Endodermal cell (in vitro differentiated cells): Measurements from ENCODE around the gene AP5M1. TPM values are rescaled to one million over a fixed set of nuclear protein-coding genes. Genes with fewer than 3 reads are reported as not detected.

Experiments used
- DNase-seq: peaks from one replicate; pipeline ENCODE4 v3.0.0-alpha.2; 2017
- H3K27ac ChIP-seq: 2 replicates; pipeline ENCODE4 v1.5.1; 2013; ENCODE audit warnings: mild to moderate bottlenecking, low read depth, low read length, moderate library complexity
- H3K27me3 ChIP-seq: 2 replicates; pipeline ENCODE4 v1.6.1; 2013; ENCODE audit warnings: mild to moderate bottlenecking, low read length, moderate library complexity; ENCODE audit not compliant: insufficient read depth, control insufficient read depth, poor library complexity, severe bottlenecking
- H3K36me3 ChIP-seq: 2 replicates; pipeline ENCODE4 v1.7.0; 2013; ENCODE audit warnings: mild to moderate bottlenecking, low read length, moderate library complexity; ENCODE audit not compliant: control insufficient read depth, insufficient read depth
- H3K4me1 ChIP-seq: one replicate; pipeline ENCODE4 v1.7.0; 2013; ENCODE audit warnings: low read length; ENCODE audit not compliant: control insufficient read depth, insufficient read depth
- H3K4me3 ChIP-seq: 2 replicates; pipeline ENCODE4 v1.5.1; 2013; ENCODE audit warnings: mild to moderate bottlenecking, low read length, moderate library complexity
- H3K9ac ChIP-seq: 2 replicates; pipeline ENCODE4 v1.6.1; 2013; ENCODE audit warnings: mild to moderate bottlenecking, low read length, moderate library complexity; ENCODE audit not compliant: poor library complexity, severe bottlenecking; ENCODE audit errors: extremely low read depth
- H3K9me3 ChIP-seq: 2 replicates; pipeline ENCODE4 v1.6.1; 2013; ENCODE audit warnings: mild to moderate bottlenecking, low read length, moderate library complexity; ENCODE audit not compliant: control insufficient read depth
- H3K27ac Mint-ChIP-seq: 2 replicates; pipeline ENCODE4 v1.8.0; 2020; ENCODE audit warnings: mixed read lengths
- H3K27me3 Mint-ChIP-seq: 2 replicates; pipeline ENCODE4 v1.8.0; 2021; ENCODE audit warnings: mild to moderate bottlenecking, mixed read lengths; ENCODE audit not compliant: insufficient read depth
- H3K36me3 Mint-ChIP-seq: 2 replicates; pipeline ENCODE4 v1.8.0; 2020; ENCODE audit warnings: low read depth, mixed read lengths
- H3K4me1 Mint-ChIP-seq: 2 replicates; pipeline ENCODE4 v1.8.0; 2020; ENCODE audit warnings: mixed read lengths
- H3K4me3 Mint-ChIP-seq: 2 replicates; pipeline ENCODE4 v1.8.0; 2020; ENCODE audit warnings: mild to moderate bottlenecking, moderate library complexity, mixed read lengths
- H3K9me3 Mint-ChIP-seq: 2 replicates; pipeline ENCODE4 v1.8.0; 2020; ENCODE audit warnings: mild to moderate bottlenecking, mixed read lengths
- whole genome bisulfite sequencing, 2 experiments: methylation state at CpG; one replicate each; pipeline versions ENCODE4 v1.1.5 to v1.1.7; 2013; ENCODE audit warnings: missing lambda C conversion rate in 2 of 2, mixed read lengths in 1 of 2; ENCODE audit not compliant: insufficient coverage in 1 of 2, insufficient read length in 1 of 2; 5-methylcytosine and 5-hydroxymethylcytosine counted together
- total RNA-seq, 2 donors: library from RNA; stranded (reverse); fragmentation: NEBNext Ultra II Directional in 1 of 2; extraction: Animal tissue kit (Norgen Biotek cat#: 25700) in 1 of 2; gene quantifications; 2 replicates in 1 of 2; 3 replicates in 1 of 2; pipeline ENCODE4 v1.2.1, GENCODE V29; 2021
- TF ChIP-seq, protein P1 (sequence below): fragments of 200-600 bp; sonication (generic); conservative IDR thresholded peaks from 2 replicates; pipeline ENCODE4 v1.5.0; 2021; ENCODE audit warnings: antibody characterized with exemption, mild to moderate bottlenecking

AP5M1 gene
- total RNA-seq, 2 donors from 2014 or later, result 53.9 to 58.4 TPM

DNA sequence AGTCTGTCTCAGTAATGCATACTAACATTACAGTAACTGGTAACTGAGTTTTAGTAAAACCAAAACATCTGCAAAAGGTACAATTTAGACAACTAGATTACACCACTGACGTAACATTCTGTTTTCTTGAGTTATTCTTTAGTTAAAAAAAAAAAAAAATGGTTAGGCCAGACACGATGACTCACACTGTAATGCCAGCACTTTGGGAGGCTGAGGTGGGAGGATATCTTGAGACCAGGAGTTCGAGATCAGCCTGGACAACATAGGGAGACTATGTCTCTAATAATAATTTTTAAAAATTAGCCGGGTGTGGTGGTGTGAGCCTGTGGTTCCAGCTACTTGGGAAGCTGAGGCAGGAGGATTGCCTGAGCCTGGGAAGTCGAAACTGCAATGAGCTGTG lies 34.1 kb downstream of the AP5M1 start:
- no peaks in the 10 kb centered on the region for H3K36me3 Mint-ChIP-seq
- no peak overlapping the region for H3K27ac ChIP-seq

GRCh38 chr14:57314396-57315089 lies 45.8 kb downstream of the AP5M1 start:
- no peaks in the 10 kb centered on the region for H3K27me3 Mint-ChIP-seq
- TF ChIP-seq, protein P1, sequence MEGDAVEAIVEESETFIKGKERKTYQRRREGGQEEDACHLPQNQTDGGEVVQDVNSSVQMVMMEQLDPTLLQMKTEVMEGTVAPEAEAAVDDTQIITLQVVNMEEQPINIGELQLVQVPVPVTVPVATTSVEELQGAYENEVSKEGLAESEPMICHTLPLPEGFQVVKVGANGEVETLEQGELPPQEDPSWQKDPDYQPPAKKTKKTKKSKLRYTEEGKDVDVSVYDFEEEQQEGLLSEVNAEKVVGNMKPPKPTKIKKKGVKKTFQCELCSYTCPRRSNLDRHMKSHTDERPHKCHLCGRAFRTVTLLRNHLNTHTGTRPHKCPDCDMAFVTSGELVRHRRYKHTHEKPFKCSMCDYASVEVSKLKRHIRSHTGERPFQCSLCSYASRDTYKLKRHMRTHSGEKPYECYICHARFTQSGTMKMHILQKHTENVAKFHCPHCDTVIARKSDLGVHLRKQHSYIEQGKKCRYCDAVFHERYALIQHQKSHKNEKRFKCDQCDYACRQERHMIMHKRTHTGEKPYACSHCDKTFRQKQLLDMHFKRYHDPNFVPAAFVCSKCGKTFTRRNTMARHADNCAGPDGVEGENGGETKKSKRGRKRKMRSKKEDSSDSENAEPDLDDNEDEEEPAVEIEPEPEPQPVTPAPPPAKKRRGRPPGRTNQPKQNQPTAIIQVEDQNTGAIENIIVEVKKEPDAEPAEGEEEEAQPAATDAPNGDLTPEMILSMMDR, result no peak
- H3K36me3 Mint-ChIP-seq, result no peaks in the 10 kb centered on the region
- H3K4me3 Mint-ChIP-seq, result no peak overlapping the region
- DNase-seq, result no peak
- Histone ChIP-seq H3K27me3 (no peaks in the 10 kb centered on the region), H3K9ac (no peak overlapping the region), H3K4me1 (no peaks in the 10 kb centered on the region), H3K36me3 (no peaks in the 10 kb centered on the region), H3K9me3 (no peaks in the 10 kb centered on the region), H3K4me3 (no peak overlapping the region), H3K27ac (no peak overlapping the region)
- H3K4me1 Mint-ChIP-seq, result no peaks in the 10 kb centered on the region
- H3K9me3 Mint-ChIP-seq, result peaks cover 3% of the 10 kb centered on the region
- 80 to 89% methylated on average over 3 to 7 of the region's 7 CpGs for WGBS, 2 experiments
- no peak overlapping the region for H3K27ac Mint-ChIP-seq

More for the DNA sequence above, 34.1 kb downstream of the AP5M1 start:
- no peaks in the 10 kb centered on the region for H3K36me3 ChIP-seq
- H3K27me3 ChIP-seq, result no peaks in the 10 kb centered on the region
- no peaks in the 10 kb centered on the region for H3K9me3 Mint-ChIP-seq
- no peak overlapping the region for H3K4me3 Mint-ChIP-seq
- H3K27ac Mint-ChIP-seq, result no peak overlapping the region
- no peak for DNase-seq
- H3K4me1 Mint-ChIP-seq, result peaks cover 3% of the 10 kb centered on the region
- no peaks in the 10 kb centered on the region for H3K9me3 ChIP-seq
- no peak overlapping the region for H3K4me3 ChIP-seq
- peaks cover 2% of the 10 kb centered on the region for H3K4me1 ChIP-seq
- 94% methylated on average over 5 of the region's 5 CpGs; no CpG with 5 or more reads in 1 of the 2 experiments for WGBS, 2 experiments
- TF ChIP-seq, protein P1, result no peak
- no peaks in the 10 kb centered on the region for H3K27me3 Mint-ChIP-seq
- no peak overlapping the region for H3K9ac ChIP-seq

DNA sequence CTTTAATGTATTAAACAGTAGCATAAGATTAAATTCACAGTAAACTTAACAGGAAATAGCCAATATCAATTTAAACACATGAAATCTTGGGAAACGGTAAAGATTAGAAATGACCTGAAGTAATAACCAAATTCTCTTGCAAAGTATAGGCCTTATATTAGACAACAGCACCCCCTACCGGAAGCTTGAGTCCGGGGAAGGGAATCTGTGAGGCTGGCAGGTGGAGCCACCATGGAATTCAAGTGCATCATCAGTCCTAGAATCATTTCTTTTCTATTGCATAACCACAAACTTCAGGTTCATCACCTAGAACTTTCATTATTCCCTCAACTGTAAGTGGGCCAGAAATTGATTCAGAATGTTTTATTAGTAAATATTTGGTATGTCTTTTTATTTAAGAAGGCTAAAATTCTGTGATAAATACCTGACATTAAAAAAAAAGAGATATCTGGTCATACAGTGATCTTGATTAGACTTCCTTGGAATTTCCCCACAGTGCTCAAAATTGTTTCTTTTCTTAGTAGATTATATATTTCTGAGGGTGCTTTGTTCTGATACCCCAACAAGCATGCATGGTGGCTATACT lies 48.6 kb downstream of the AP5M1 start:
- H3K4me1 ChIP-seq, result no peaks in the 10 kb centered on the region
- DNase-seq, result peak; percentile 92
- Mint-ChIP-seq H3K4me3 (no peak overlapping the region), H3K27ac (no peak overlapping the region), H3K4me1 (no peaks in the 10 kb centered on the region), H3K36me3 (no peaks in the 10 kb centered on the region), H3K27me3 (no peaks in the 10 kb centered on the region), H3K9me3 (no peaks in the 10 kb centered on the region)
- H3K9me3 ChIP-seq, result no peaks in the 10 kb centered on the region
- H3K27ac ChIP-seq, result no peak overlapping the region
- H3K9ac ChIP-seq, result no peak overlapping the region
- no peaks in the 10 kb centered on the region for H3K27me3 ChIP-seq
- no peak overlapping the region for H3K4me3 ChIP-seq
- H3K36me3 ChIP-seq, result no peaks in the 10 kb centered on the region
- WGBS, 2 experiments, result 20% methylated on average over 3 of the region's 3 CpGs; no CpG with 5 or more reads in 1 of the 2 experiments
- TF ChIP-seq, protein P1, result peak; percentile 96
